GM04504 (cell line): ENCODE measurements around the gene TEAD4.

Experiments used
- DNase-seq: peaks from one replicate; pipeline ENCODE4 v3.0.0-alpha.2; 2012; ENCODE audit warnings: low read depth

Gene TEAD4

DNA sequence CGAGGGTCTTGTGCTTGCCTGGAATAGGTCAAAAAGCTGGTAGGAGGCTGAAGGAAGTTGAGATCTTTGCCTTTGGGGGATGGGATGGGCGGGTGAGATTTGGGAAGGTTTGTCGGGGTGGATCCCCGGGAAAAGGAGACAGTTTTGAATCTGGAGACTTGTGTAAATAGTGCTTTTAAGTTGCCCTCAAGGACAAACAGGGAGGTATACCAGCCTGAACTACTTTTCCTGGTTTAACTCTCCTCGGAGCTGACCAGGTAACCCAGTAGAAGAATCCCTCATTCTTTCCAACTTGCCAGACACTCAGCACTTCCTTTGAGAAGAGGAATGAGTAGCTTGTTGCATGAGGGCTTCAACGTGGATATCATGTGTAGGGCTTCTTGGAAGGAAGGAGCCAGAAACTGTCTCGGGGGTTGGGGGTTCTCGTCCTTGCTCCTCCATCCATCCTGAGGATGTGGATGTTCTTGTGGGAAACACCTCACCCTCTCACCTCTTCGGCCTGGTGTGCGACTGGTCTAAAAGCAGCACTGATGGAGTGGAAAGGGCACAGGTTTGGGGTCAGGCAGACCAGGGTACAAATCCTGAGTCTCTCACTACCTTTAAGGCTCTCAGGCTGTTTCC, 1.9 kb downstream of the TEAD4 start:
- DNase-seq, result no peak

DNA sequence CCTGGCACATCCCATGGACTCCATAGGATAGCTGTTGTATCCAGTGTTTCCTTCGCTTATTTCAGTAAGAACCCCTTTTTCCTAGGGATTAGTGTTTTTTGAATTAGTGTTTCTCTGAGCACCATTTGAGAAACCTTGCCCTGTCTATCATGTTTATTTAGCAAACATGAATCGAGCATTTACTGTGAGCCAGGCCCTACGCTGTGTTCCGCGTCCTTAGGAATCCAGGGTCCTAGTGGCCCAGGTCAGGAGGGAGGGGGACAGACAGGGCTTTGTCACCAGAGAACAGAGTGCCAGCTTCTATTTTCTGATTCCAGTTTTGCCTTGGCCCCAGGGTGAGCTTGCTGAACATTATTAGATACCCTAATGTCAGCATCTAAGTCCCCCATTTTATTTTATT, 2.5 kb downstream of the TEAD4 start:
- no peak for DNase-seq

DNA sequence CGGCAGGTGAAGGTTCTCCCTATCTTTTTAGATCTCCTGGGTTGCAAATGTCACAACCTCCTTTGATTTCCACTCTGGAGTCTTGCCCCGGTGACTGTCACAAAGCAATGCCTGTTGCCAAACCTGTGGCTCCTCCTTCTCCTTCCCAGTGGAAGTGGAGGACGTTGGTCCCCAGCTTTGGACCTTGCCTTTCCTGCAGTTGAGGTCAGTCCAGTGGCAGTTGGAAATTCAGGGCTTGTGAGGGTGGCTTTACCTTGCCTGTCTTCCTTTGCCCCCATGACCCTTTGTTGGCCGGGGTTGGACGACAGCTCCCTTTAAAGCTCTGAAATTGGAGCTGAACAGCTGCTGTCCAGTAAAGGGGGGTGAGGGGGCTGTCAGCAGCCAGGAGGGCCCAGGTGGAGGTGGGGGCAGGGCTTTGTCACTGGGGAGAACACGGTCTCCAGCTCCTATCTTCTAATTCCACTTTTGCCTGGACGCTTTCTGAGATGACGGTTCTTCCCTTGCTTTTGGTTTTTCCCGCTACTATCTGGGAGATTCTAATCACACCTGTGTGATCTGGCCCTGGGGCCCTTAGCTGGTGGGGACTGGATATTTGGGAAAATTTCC, 4.1 kb downstream of the TEAD4 start:
- no peak for DNase-seq

DNA sequence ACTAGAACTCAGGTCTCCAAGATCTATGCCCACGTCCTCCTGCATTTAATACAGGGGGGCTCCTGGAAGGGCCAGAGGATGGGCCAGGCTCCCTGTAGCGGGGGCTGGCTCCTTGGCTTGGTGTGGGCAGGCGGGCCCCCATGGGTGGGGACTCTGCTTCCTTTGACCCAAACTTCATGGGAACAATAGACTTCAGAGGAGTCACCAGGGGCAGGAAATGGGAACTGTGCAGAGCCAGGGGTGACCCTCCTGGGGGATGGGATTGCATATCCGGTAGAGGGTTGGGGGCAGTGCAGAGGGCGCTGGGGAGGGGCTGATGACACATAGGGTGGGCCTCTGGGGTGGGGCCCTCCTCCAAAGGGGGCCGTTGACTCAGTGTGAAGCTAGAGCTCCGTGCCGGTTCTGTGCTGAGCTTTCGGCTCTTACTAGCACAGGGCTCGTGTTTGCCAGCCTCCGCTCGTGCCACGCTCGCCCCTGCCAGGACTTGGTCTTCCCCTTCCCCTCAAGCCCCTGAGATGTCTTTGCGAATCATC, 4.6 kb downstream of the TEAD4 start:
- no peak for DNase-seq

DNA sequence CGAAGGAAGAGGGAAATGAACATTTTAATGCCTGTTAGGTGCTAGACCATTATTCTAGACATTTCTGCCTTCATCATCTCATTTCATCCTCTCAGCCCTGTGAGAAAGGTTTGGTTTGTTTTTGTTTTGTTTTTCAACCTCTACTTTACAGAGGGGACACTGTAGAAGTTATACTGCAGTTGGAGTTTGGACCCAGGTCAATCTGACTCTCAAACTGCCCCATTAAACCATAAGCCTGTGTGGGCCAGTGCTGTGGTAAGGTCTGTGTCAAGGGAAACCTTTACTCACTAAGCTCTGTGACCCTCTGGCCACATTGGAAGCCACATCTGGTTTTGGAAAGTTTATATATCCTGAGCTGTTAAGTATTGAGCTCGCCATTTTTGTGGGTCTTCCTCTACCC, 8.5 kb downstream of the TEAD4 start:
- DNase-seq, result no peak

DNA sequence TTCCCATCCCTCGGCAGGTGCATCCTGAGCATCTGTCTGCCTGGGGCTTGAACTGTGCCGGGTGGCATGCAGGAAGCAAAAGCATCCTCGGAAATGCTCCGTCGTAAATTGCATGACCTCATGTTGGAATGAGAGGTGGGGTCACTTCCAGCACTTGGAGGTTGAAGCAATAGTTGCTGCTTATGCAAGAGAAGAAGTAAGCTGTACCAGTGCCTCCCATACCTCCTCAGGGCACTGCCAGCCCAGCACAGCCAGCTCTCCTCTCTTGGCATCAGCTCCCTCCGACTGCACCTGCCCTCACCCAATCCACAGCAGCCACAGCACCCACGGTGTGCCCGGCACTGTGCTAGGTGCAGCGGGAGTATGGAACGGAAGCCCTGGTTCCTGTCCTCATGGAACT, 11.5 kb downstream of the TEAD4 start:
- DNase-seq, result no peak

DNA sequence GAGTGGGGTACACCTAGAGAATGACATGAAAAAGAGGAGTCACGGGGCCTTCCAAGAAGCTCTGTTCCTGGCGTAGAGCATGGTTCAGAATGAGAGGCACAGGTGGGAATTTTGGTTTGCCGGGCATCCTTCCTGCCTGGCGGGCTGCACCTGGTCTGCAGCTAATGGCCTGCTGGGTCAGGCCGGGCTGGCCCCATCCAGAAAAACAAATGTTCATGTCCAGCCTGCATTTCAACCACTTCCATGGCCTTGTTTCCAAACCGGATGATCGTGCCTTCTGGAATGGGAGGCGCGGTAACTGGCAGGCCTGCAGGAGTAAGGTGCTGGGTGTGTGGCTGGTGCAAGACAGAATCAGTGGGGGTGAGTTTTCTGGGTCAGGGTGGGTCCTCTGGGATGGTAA, 14.4 kb downstream of the TEAD4 start:
- no peak for DNase-seq

DNA sequence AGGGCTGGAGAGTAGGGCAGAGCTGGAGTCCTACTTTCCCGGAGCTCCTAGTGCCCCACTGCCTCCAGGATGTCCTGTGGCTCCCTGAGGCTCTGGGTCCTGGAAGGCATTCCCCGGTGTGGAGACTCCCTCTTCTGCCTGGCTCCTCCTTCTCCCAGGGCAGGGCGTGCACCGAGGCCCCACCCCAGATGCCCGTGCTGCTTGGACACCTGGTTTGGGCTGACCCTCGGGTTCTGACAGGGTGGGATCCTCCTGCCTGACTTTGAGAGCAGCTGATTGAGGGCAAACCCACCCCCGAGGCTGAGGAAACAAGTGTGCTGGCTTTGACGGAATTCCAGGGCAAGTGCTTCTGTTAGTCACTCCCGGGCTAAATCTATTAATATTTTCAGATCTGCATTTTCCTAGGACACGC, 15.4 kb downstream of the TEAD4 start:
- DNase-seq, result no peak

DNA sequence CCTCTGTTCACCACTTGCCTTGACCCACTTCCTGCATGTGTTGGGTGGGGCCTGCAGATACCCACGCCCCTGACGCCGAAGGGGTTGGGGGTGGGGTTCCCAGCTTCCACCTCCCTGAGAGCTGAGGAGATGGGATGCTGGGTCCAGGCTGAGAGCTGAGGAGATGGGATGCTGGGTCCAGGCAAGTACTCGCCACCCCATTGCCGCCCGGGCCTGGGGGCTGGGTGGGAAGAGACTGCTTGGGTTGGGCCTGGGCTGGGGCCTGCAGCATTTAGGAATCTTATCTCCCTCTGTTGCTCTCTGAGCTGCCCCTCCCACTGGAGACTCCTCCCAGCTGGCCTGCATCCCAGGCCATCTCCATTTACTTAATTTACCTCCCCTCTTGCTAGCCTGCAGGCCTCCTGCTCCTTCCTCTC, 17.4 kb downstream of the TEAD4 start:
- DNase-seq, result no peak

DNA sequence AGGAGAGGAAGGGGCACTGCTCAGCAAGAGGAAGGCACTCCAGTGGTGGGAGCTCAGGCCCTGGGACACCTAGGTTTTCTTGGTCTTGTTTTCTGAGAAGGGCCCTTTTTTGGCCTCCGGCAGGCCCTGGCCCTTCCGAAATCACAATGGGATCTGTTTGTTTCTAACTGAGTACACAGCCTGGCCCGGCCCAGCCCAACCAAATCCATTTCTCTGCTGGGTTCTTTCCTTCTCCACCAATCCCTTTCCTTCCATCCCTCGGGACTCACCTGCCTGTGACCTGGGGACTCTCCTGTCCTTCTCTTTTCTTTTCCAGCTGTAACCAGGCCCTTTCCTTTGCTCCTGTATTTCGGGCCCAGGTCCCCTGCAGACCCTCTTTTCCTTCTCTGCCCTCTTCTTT, 18.6 kb downstream of the TEAD4 start:
- DNase-seq, result no peak

DNA sequence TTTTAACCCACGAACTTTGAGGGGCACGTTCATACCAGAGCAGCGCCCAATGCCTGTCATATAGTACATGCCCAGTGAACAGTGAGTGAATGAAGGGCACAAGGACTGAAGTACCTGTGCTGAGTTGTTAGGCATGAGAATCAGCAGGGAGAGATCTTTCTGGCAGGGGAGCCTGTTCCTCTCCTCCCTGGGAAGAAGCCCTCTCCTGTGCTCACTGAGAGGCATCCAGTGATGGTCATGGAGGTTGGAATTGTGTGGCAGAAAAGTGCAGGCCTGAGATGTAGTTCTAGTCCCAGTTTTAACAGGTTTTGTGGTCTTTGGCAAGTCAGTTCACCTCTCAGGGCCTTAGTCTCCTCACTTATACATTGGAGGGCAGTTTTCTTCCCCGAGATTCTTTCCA, 20.6 kb downstream of the TEAD4 start:
- DNase-seq, result no peak

DNA sequence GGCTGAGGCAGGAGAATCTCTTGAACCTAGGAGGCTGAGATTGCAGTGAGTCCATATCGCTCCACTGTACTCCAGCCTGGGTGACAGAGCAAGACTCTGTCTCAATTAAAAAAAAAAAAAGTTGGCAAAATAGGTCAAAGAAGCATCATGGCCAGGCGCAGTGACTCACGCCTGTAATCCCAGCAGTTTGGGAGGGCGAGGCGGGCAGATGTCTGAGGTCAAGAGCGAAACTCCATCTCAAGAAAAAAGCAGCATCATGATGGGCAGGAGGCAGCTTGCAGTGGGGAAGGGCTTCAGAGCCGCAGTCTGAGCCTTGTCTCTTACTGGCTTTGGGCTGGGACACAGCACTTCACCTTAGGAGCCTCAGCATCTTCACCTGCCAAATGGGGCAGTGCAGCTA, 21.4 kb downstream of the TEAD4 start:
- DNase-seq, result no peak

DNA sequence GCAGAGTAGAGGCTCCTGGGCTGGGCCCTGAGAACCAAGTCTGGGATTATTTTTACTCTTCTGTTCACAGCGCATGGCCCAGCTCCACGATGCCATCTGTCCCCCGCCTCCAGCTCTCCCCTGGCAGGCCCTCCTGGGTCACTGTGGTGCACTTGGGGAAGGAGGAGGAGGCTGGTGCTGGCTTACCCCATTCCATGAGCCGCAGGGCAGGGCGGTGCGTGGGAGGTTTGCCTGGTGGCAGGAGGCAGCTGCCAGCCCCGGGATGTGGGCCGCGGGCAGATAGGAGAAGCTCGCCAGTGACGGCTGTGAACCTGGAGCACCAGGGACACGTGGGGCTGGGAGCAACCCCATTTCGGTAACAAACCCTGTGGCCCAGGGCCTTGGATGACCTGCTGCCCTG, 23.2 kb downstream of the TEAD4 start:
- DNase-seq, result no peak

DNA sequence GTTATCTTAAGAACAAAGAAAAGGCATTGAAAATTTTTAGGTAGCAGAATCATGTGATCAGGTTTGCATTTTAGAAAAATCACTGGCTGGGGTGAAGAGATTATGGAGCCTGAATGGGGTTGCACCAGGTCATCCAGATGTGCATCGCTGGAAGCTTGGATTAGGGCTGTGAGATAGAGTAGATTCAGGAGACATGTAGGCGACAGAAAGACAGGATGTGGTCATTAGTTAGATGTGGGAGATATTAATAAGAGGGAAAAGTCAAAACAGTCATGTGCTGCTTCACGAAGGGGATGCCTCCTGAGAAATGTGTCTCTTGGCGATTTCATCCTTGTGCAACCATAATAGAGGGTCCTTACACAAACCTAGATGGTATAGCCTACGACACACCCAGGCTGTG, 25.1 kb downstream of the TEAD4 start:
- DNase-seq, result no peak

DNA sequence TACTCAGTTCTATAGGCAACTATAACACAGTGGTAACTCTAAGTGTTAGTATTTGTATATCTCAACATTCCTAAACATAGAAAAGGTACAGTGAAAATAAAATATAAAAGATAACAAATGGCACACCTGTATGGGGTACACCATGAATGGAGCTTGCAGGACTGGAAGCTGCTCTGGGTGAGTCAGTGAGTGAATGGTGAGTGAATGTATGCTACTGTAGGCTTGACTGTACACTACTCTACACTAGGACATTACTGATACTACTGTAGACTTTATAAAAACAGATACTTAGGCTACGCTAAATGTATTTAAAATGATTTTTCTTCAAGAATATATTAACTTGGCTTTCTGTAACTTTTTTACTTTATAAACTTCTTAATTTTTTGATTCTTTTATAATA, 25.5 kb downstream of the TEAD4 start:
- DNase-seq, result no peak

DNA sequence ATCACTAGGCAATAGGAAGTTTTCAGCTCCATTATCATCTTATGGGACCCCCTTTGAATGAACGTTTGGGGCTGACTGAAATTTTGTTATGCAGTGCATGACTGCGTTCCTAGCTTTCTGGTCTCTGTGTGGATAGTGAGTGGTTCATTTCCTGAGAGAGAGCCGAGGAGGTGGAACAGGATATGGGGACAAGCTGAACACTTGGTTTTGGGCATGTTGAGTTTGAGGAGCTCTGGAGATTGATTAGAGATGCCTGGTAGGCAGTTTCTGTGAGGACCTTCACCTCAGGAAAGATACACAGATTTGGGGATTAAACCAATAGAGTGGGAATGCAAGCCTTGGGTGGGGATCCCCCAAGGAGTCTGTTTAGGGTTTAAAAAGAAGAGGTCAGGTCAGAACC, 27.7 kb downstream of the TEAD4 start:
- DNase-seq, result no peak

DNA sequence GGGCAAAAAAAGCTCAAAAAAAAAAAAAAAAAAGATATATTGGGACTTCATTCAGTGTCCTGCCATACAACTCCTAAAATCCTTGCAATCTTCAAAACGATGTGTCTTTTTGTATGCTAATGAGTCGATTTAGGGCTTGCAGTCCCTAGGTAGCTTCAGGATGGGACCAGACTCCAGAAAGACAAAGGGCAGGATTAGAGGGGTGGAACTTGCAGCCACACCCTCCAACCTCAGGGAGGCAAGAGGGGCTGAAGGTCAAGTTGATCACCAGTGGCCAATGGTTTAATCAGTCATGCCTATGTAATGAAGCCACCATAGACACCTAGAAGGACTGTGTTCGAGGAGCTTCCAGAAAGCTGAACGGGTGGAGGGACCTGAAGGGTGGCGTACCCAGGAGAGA, 29.3 kb downstream of the TEAD4 start:
- no peak for DNase-seq

DNA sequence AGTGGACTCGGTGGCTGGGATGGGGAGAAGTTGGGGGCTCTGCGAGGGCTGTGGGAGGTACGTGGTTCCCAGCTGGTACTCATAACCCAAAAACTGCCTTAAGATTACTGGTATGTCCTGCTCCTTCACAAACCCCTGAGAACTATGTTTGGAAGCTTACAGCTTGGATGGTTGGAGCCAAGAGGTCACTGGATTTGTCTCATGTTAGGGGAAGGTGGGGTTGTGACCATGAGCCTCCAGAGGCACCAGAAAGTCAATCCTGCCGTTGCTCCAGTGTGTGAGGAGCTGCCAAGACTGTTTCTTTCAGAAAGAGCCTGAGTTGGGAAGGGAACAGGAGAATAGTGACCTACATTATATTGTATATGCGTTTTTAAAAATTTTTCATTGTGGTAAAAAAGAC, 33.5 kb downstream of the TEAD4 start:
- DNase-seq, result no peak

DNA sequence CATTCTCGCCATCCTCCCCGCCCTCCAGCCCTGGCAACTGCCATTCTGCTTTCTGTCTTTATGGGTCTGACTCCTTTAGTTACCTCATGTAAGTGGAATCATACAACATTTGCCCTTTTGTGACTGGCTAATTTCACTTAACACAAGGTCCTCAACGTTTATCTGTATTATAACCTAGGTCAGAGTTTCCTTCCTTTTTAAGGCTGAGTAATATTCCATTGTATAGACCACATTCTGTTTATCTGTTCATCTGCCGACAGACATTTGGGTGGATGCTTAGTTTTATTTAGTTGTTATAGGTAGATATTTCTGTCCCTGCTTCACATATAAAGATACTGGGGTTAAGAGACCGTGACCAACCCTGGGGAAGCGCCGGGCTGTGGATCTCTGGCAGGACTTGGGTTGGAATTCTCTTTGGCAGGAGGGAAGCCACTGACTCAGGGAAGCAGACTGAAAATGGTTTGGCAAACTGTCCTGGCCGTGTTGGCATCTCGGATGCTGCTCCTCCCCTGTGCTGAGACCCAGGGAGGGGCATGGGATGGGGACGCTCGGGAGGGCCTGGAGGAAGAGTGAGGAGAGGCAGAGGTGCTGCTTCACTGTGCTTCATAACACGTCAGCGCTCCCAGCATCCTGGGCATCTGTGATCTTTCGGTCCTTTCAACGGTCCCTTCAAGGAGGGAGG, 38.9 kb downstream of the TEAD4 start:
- no peak for DNase-seq

DNA sequence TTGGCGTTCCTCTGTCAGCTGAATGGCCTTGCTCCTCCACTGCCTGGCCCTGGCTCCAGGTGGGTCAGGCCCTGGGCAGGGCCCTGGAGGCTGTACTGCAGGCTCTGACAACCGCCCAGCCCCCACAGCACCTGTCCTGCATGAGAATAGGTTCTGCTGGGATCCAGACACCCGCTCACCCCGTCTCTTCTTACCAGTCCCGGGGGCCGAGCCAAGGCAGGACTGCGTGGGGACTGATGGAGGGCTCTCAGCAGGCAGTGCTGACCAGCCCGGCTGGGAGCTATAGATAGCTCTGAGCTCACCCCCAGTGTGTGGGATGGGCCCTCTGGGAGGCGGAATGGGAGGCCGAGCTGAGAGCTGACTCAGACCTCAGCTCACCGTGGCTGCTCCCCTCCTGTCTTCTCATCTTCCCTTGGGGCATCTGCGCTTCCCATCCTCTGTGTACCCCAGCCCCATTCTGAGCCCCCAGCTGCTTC, 39.6 kb downstream of the TEAD4 start:
- DNase-seq, result peak; percentile 39

DNA sequence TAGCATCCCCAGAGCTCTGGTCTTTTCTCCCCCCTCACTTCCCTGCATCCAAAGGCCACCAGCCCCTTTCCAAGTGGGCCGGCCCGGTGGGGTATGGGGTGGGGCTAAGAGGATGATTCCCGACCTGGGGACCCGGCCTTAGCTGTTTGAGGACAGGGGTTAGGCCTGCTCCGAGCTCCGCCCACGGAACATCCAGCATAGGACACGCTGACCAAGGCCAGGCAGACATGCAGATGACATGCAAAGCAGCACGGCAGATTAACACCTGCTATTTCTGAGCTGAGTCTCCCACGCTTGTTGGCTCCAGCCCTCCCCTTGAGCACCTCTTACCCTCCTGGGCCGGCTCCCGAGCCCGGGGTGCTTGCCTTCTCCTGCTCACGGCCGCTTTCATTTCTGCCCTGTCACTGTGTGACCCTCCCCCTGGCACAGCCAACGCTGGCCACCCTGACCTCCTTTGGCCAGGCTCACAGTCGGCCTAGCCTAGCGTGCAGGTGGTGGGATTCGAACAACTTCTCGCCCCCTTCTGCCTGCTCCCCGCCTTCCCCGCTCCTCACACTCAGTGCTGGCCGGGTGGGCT, 40.2 kb downstream of the TEAD4 start:
- no peak for DNase-seq

DNA sequence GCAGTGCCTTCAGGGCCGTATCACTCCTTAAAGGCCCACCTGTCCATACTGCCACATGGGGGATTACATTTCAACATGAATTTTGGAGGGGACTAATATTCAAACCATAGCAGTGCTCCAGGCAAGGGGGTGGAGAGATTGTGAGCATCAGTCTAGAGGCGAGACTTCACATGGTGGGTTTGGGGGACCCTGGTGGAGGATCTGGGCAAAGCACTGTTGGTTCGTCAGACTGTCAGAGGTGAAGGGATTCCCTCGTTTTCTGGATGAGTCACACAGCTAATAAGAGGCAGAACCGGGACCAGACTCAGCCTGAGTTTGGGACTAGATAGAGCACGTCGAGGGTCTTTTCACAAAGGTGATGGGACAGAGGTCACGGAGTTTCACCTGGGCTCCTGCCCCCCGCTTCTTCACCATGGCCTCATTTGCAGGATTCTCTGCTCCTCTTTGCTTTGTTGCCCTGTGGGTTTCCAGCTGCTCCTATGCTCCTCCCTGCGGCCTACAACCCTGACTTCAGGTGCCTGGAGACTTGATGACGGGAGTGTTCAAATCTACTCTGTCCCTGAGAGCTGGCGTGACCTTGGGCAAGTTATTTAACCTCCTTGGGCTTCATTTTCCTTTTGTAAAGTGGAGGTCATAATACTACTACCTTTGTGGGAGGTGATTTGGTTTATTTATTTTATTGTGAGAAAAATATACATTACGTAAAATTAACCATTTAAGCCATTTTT, 41.5 kb downstream of the TEAD4 start:
- DNase-seq, result no peak
